GM19238 (cell line): ENCODE results near the gene SINHCAF.

ENCODE experiments used
- DNase-seq: peaks from one replicate; pipeline ENCODE4 v3.0.0; 2011; ENCODE audit warnings: low spot score; ENCODE audit not compliant: insufficient read length

The SINHCAF gene

DNA sequence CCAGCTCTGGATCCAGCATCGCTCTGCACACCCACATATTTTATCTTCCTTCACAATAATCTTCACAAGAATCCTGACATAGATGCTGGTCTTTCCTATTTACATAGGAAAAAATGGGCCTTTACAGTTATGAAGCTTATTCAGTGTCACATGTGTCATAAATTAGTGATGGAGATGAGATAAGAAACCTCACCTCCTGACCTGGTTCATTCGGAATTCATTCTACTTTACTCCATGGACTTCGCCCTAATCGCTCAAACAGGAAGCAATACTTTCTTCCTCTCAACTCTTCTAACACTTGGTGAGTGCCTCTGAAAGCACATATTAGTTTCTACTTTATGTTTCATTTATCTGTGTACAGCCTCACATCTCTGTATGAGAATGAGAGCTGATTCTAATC lies 12.0 kb upstream of the SINHCAF start:
- DNase-seq = no peak

DNA sequence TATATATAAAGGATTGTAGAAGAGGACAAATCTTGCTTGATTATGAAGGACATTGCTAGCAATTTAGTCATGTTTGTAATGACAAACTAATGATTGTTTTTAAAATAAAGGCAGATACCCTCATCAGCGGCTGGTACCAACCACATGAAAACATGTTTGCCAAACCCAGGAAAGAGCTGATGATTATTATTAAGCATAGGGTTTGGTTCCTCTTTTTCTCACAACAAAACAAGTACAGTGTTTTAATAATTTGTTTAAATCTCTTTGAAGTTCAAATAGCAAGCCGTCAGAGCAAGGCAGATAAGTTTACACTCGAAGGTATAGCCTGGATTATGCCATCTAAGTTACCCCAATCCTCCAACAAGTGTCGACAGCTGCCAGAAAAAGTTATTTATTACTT lies 5.3 kb upstream of the SINHCAF start:
- no peak for DNase-seq

DNA sequence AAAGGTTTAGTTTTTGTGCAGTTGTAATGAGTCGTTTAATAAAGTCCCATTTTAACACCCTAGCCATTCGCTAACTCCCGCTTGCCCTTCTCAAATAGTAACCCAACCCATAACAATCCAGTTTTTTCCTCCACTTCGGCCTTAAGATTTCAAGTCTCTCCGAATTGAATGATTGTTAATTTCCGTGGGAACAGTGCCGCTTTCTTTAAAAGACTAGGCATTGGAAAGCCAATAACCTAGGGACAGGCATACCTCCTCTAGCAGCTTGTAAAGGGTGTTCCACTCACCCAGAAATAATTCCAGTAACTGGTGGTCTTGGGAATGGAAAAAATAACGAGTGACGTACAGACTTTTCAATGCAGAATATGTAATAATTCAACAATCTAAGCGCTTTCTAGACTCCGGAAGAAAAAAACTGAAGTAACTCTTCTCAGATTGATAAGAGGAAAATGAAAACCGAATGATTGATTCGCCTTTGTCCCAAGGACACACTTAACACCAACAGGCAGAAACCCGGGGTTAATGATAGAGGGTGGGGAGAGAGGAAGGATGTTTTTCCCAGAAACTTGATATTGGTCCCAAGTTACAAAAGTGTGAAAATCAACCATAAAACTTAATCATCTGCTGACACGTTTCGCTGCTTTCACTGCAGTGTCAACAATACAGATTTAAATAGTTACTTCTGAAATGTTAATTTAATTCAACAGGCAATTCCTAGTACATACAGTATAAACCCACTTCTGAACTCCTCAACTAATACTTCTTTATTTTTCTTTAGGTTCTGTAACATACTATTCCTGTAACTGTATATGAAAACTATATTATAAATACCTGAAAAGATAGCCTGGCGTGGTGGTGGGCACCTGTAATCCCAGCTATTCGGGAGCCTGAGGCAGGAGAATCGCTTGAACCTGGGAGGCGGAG lies 1.0 kb upstream of the SINHCAF start:
- DNase-seq = no peak

DNA sequence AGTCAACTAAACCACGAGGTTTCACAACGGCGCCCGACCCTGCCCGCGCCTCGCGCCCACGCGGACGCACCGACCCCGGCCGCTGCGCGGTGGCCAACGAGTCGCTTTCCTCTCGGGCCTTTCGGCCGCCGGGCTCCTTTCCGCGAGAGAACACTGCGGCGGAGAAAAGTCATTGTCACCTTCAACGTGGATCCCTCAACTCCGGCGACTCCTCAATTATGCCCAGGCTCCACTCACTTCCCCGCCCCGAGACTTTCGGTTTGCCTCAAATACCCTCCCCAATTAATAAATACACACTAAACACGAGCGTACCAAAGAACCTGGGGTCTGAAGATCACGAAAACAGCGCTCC lies 450 bp downstream of the SINHCAF start:
- DNase-seq = peak; percentile 16

DNA sequence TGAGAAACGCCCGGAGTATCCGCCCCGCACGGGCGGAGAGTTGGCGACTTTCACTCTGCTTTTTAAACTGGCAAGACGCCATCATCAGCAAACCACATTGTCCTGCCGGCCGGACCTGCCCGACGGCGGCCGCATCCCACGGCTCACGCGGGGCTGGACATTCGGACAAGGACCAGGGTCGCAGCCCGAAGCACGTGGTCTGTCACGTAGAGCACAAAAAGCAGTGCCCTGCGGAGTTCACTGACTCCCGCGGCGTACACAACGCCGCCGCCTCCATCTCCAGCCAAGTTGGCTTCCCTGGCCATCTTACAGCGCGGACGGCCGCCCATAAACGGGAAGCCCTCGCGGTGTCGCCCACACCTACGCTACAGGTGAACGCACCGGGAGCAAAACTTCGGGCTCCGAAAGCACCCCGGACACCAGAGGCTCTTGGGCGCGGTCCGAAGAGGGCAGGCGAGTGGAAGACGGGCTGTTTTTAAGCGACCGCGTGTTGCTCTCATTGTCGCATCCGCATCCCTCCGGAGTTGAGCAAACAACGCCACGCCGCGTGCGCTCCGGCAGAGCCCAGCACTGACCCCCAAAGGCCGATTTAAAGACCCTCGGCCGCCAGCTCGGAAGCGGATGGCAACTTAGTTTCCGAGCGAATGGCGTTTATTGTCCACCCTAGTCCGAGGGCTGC lies 966 bp downstream of the SINHCAF start:
- peak; percentile 19 for DNase-seq

DNA sequence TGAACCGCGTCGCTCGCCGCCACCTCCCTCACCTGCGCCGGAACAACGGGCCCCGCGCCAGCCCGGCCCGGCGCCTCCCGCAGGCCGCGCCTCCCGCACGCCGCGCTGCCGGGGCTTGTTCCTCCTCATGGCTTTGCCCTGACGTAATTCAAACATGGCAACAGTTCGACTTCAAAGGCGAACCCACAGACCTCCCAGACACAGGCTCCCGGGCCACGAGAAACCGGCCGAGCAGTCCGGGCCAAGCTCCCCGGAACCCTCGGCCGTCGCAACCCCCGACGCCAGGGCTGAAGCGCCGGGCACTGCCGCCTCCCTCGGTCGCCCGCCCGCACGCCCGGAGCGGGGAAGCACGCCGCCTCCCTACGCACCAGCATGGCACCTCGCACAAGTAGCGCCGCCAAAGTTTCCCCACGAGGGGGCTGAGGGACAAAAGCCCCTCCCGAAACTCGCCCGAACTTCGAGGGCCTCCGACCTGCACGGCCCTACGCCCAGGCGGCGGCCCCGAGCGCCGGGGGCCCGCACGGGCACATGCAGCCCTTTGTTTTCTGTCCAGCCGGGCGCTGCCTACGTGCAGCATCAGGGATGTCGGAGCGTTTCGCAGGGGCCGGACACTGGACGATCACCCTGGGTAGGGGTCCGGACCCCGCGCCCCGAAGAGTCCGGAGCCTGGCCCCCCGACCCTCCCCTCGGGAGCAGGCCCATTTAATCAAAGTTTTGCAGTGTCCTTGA lies 1.7 kb downstream of the SINHCAF start:
- peak; percentile 32 for DNase-seq

DNA sequence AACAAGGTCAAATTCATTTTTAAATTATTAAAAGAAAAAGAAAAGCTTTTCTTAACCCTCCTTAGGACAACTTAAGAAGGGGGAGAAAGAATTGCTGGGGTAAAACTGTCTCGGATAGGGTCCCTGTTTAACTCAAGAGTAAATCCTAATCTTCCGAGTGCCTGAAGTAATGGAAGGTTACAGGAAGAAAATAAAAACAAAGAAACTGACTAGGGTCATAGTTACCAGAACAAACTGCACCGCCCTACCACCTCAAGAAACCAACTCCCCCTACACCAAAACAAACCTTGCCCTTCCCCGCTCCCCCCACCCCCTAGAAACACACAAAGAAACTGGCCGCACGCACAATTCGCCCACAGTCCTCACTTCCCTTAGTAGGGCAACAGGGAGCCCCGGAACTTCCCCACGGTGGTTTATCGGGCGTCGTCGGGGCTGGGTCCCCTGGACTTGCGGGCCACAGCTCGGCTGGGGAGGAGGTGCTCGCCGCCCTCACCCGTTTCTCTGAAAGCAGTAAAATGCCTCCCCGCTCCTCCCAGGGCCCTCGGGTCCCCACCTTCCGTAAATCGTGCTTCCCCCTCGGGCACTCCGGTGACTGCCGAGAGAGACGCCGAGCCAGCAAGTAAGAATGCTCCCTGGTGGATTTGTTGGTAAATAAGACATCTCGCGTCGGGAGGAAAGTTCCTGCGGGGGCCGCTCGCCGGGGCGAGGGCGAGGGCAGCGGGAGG lies 2.4 kb downstream of the SINHCAF start:
- DNase-seq = peak; percentile 39

DNA sequence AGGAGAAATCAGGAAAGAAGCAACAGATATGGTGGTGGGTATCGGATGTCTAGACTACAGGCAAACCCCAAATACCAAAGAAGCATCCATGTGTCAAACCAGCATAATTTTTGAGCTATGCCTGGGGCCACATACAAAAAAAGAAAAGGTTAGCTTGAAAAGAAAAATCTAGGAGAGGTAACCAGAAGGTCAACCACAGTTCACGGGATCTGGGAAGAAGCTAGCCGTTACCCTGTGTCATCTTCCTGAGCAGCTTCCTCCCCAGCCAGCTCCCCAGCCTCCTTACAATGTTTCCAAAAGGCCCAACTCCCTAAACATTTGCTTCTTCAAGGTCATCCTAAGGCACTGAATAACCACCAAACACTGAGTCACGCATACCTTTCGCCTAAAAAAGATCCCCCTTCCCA lies 3.1 kb downstream of the SINHCAF start:
- DNase-seq = no peak

DNA sequence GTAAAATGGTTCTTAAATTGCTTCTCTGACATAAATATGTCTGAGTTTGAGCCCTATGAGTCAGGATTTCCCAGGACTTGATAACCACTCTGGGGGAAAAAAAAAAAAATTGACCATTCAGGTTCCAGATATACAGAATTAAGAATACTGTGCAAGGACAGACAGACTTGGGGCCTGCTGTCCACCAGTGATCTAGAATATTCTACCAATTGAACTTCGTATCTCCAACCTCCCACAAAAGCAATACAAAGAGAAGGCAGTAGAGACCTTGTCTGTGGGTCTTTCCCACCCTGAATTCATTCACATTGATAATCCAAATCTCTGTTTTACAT lies 4.1 kb downstream of the SINHCAF start:
- DNase-seq = no peak

DNA sequence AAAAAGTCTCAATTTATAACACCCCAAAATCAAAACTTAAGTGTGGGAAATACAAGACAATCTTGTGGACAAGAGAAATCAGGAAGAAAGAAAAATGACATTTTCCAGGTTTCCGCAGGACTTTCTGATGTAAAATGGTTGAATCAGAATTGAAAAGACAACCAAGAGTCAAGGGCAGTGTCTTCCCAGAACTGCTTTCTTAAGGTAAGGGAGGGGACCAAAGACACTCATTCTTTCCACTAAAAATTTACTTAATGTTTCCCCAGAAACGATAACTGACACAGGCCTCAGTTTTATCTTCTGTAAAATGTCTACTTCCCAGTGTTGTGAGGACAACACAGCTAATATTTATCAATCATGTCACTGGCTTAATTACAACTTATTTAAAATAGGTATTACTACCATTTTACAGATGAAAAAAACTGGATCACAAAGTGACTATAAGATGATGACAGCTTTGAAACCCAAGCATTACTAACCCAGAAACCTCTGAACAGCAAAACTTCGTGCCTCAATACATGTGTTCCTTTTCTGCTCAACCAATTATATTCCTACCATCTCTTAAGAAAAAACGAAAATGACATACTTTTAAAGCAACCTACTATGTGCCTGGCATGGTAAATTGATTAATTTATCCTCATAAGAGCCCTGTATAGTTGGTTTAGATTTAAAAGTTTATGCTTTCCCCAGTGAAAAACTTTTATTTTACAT lies 4.6 kb downstream of the SINHCAF start:
- no peak for DNase-seq

DNA sequence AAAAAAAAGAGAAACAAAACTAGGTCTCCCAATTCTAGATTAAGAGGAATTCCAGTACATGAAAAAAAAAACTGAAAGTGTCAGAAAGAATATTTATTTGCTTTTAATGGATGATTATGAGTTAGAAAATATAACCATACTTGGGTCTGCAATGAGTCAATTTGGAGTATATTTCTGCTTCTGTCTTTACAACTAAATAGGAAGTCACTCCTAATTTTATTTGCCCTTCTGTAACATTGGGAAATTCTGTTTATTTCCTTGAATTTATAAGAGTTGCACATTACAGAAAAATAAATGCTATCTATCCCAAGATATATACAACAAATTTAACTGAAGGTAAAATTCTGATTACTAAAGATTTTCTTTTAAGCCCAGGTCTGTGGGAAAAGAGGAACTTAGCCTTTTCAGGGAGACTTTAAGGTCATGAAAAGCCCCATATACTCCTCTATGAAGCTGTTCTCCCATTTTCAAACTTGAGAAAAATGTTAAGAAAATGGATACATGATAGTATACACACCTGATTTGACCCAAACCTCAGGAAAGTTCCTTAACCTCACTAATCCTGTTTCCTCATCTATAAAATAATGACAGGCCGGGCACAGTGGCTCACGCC lies 7.2 kb downstream of the SINHCAF start:
- DNase-seq = no peak

DNA sequence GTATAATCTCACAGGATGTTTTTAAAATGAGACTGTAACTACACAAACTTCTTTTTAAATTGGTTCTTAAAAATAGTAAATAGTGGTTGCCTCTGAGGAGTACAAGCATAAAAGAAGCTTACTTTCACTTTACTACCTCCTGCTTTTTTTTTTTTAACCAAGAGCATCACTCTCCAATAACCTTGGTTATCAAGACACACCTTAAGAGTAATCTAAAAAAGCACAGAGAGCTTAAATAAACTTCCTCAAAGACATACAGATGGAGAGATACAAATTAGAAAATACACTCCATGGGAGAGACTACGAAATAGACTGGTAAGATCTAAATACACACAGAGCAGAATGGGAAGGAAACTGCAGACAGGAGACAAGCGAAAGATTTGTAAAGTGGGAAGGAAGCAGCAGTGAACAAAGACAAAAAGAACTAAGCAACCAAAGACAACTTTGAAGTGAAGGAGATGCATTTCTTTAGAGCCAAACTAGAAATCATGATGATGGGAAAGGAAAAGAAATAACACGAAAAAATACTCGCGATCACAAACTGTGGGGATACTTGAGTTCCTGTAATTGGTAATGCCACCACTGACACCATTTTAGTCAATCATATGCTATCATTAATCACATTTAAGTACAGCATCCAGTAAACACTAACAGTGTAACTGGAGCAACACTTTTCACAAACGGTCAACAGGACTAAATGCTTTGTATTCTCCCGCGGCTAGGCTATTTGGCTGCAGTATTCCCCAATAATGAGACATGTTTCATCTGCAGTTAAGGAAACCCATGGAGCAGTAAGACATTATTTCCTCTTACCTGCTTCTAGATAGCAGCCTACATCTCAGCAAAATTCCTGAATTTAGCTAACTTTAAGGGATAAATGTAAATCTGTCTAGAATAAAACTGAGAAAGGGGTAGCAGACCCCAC lies 8.2 kb downstream of the SINHCAF start:
- DNase-seq = no peak

DNA sequence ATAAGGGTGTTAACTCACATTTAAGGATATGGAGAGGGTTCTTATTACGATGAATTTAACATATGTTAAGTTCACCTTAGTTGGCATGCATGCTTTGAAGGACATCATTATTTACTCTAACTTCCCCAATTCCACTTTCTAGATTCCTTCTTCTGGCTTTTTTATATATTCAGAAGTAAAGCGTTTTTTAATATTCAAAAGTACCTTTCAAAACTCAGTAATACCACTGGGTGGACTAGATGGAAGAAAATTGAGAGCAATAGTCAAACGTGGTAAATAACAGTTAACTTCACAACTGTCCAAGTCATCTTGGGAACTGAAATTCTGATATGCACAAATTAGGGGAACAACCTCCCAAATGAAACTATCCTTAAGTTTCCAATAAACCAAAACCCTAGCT lies 9.1 kb downstream of the SINHCAF start:
- no peak for DNase-seq

DNA sequence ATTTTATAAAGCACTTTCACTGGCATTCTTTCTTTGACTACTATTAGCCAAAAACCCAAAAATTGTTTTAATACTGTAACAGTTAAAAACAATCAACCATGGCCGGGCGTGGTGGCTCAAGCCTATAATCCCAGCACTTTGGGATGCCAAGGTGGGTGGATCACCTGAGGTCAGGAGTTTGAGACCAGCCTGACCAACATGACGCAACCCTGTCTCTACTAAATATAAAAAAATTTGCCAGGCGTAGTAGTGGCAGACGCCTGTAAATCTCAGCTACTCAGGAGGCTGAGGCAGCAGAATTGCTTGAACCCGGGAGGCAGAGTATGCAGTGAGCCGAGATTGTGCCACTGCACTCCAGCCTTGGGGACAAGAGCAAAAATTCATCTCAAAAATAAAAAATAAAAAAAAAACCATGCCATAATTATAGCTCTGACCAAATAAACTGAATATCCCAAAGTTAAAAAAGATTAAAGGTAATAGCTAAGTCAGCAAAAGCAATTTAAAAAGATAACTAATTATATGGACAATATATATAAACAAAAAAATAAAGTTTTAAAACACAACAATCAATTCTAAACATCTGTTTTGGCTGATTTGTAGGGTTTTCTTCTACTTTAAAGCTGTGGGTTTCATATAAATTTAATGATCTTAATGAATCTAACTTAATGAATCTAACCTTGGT lies 10.0 kb downstream of the SINHCAF start:
- no peak for DNase-seq

DNA sequence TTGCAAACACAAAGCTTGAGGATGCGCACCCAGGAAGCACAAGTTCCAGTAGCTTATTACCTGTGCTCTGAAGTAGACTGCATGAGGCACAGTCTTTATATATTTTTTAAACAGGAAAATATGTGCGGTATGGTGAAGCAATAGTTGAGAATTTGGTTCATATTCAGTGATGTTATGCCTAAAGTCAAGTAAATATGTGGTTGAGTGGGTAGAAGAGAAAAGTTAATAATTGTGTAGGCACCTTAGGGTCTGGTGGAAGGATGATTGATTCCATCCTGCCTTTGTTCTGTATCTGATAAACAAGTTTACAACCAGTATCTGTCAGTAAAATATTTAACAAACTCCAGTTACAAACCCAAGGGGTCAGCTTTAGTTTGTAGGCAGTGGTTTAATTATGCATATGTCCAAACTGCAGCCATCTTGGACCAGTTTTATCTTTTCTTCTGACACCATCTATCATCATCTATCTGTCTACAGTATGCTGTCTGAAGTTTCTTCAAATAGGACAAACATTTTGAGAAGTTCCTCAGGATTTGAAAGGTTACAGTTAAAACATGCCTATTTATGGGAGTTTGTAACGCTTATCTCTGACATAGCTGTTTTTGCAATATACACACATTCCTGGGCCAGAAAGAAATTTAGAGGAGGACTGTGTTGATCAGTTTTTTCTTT lies 10.8 kb downstream of the SINHCAF start:
- DNase-seq = no peak

DNA sequence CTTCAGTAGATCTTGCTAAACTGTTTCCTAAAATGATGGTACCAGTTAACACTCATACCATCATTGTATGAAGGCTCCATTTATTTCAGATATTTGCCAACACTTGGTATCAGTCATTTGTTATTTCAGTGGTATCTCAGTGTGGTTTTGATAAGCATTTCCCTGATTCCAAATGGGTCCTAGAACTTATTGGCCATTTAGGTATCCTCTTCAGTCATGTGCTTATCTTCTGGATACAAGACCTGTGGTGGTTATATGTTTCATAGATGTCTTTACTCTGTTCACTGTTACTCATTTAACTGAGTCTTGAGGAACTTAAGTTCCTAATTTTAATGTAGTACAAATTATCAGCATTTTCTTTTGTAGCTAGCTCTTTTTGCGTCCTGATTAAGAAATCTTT lies 13.5 kb downstream of the SINHCAF start:
- no peak for DNase-seq

DNA sequence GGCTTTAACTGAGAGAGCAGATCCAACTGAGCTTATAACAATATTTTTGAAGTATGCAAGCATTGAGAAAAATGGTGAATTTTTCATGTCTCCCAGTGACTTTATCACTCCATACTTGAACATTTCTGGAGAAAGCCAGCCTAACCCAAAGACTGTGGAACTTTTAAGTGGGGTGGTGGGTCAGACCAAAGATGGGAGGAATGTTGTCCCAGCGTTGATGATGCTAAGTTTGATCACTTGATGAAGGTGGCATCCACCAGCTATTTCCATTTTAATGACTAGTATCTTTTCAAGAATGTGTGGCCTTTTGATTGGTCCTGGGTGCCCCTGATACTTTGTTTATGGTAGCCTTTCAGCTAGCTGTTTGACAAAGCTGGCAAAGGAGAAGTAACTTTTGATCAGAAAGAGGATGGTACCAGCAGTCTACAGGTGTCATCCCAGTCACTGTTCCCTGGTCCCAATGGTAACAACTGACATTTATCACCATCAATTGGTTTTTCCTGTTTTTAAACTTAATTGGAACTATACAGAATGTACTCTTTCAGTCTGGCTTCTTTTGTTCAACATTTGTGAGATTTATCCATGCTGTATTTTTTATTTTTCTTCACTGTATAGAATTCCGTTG lies 14.2 kb downstream of the SINHCAF start:
- DNase-seq = no peak

DNA sequence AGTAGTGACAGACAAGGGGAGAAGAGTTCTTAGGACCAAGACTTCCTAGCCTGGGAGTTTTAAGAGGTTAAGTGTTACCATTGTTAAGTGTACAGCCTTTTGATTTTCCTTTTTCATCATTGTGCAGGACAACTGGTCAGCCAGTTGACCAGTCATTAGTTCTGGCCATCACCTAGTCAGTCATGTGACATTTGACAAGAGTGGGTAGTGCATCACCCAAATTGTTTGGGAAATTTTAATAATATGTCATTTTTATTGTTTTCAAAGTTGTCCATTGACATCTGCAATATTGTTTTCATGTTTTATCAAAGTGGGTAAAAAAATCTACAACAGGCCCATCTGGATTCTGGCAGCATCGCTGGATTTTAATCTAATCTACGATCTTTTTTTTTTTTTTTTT lies 15.5 kb downstream of the SINHCAF start:
- DNase-seq = no peak
